Ecto neural progenitor cell (in vitro differentiated cells): ENCODE results near the gene CEND1.

Source experiments
- DNase-seq: peaks from one replicate; pipeline ENCODE4 v3.0.0-alpha.2; 2018; ENCODE audit warnings: low spot score

Gene CEND1

DNA sequence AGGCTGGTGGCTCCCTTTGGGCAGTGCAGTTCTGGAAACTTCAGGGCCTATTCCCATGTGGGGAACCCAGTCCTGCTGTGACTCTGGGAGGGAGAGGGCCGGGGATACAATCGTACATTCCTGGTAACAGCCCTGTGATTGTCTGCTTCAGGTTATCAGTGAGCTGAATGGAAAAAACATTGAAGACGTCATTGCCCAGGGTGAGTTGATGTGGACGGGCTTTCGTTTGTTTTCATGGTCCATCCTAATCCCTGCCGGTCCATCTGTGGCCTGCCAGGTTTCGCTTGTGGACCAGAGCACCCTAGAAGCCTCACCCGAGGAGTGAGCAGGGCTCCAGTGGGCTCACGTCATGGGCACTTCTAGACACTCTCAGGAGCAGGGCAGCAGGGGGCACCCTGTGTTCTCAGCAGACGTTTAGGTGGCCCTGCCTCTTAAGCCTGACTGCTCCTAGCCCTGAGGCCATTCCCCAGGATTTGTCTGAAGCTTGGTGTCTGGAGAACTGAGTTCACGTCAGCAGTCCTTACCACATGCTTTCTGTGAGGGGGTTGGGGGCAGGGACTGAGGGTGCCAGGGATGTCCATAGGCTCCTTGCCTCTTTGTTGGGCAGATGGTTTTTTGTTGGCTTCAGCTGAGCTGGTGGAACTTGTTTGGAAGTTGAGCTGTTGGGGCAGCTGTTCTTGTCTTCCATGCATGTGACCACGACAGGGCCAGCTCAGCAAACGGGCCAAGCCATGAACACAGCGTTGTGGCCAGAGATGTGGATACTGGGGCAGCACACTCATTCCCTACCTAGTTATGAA, 21.8 kb upstream of the CEND1 start:
- DNase-seq, result no peak

DNA sequence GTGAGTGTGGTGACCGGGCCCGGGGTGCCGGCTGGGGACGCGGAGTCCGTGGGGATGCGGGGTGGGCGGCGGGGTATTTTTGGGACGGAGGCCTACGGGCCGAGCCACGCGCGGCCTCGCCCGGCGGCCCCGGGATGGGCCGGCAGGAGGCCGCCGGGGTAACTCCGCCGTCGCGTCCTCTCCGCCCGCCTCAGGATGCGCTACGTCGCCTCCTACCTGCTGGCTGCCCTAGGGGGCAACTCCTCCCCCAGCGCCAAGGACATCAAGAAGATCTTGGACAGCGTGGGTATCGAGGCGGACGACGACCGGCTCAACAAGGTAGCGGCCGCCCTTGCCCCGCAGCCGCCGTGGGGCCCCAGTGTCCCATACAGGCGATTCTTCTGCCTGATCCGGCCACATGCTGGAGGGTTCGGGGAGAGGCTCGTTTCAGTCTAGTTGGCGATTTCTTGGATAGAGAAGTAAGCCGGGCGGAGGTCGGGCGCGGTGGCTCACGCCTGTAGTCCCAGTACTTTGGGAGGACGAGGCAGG, 20.2 kb upstream of the CEND1 start:
- DNase-seq, result no peak

DNA sequence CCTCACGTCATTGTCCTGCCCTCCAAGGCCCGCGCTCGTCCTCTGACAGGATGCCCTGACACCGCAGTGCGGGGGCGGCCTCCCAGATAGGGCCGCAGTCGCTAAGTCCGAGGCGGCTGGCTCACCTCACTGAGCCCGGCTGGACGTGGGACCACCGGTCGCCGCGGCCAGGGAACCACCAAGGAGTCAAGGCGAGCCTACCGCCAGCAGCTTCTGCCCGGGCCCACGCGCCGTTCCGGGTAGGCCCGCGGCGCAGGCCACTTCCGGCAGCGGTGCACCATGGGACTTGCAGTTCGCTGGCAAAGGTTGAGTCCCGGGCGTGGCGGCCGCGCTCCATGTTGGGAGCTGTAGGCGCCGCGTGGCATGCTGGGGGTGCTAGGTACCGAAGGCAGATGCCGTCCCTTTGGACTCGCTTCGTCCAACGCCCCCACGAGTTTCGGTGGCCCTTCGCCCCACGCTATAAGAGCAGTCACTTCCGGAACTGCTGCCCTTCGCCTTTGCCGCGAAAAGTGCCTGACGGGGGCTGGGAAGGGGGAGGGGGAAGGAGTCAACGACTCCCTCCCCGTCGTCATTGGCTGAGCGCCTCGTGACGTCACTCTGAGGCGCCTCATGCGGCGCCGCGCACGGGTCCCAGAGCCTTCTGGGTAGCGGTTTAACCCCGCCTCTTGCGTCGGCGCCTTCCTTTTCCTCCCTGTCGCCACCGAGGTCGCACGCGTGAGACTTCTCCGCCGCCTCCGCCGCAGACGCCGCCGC, 19.6 kb upstream of the CEND1 start, which contains the start of gene RPLP2:
TSS of gene RPLP2 (plus strand) at position 681 of the 753 bp plus-strand sequence. CDS start 268 bp downstream, outside the sequence.
- peak; percentile 98 for DNase-seq

DNA sequence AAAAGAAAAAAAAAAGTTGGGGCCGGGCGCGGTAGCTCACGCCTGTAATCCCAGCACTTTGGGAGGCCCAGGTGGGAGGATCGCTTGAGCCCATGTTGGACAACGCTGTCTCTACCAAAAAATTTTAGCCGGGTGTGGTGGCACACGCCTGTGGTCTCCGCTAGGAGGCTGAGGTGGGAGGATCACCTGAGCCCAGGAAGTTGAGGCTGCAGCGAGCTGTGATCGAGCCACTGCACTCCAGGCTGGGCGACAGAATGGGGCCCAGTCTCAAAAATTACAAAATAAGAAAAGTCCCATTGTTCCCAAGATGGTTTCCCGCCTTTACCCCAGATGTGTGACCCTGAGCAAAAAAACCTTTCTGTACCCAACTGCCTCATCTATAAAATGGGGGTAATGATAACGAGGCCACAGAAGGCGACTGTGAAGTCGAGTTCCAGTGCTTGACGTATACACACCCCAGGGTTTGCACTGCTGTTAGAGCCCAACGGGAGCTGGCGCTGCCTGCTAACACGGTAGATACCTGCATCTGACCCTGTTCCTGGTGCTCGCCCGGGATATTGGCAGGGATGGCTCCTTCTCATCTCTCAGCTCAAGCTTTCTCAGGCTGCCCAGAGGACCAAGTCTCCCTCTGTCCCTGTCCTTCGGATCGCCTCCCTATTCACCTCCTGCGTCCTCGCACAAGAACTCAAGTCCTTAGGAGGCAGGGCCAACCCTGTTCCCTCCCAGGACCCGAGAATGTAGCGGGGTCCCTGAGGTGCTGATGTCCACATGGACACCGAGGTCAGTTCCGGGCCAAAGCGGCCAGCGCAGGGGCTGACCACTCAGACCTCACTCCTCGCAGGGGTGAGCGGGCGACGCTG, 18.8 kb upstream of the CEND1 start:
- DNase-seq, result no peak

DNA sequence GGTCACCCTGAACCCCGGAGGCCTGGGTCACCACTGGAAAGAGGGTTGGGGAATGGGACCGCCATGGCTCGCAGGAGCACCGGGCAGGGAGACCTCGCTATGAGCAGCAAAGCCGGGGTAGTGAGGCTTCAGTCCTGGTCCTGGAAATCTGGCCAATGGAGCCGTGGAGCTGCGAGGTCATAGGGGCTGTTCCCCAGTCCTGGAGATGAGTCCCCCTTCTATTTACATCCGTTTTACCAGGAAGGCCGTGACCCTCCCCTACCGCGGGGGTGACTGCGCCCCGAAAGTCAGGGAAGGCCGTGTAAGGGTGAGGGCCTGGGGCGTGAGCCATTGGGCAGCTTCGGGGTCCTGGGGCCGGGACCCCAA, 14.7 kb upstream of the CEND1 start:
- no peak for DNase-seq

GRCh38 chr11:803770-804598, 14.1 kb upstream of the CEND1 start:
- no peak for DNase-seq

- DNase-seq, result no peak
These were observed 13.5 kb upstream of the CEND1 start for GRCh38 chr11:803467-803742.

DNA sequence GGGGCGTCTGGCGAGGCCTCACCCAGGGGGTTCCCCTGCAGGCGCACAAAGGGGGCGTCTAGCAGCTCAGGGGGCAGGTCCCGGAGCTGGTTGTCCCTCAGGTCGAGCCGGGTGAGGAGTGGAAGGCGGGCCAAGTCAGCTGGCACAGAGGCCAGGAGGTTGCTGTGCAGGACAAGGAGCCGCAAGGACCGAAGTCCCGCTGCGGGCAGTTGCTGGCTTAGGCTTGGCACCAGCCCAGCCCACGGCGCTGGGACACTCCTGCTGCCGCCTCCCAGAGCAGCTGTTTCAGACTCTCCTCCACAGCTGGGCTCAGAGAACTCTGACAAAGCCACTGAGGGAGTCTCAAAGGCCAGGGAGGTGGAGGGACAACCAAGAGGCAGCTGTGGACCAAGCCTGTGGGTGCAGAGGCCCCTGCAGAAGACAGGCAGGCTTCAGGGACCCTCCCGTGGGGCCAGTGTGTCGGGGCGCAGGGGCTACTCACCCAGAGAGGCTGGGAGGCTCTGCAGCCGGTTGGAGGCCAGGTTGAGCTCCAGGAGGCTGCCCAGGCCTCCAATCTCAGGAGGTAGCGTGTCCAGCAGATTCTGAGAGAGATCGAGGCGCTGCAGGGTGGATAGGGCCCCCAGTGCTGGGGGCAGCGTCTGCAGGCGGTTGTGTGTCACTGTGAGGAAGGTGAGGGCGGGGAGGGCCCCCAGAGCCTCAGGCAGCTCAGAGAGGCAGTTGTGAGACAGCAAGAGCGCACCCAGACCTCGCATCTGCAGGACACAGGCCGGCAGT, 13.0 kb upstream of the CEND1 start:
- no peak for DNase-seq

- no peak for DNase-seq
These were observed 12.2 kb upstream of the CEND1 start for GRCh38 chr11:802018-802617.

- no peak for DNase-seq
These were observed 11.3 kb upstream of the CEND1 start for GRCh38 chr11:801097-801780.

DNA sequence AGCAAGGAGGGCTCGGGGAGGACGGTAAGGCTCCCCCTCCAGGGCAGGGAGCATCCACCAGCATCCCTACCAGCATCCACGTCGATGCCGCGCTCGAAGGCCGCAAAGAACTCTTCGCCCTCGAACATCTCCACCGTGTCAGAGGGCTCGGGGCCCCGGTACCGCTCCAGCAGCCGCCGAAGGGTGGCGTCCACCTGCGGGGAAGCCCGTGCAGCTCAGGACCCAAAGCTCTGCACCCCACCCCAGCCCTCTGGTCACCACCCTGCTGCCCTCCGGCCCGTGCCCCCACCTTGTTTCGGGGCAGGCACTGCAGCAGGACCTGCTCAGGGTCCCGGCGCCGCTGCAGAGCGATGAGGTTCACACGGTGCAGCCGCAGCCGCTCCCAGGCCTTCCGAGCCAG, 10.6 kb upstream of the CEND1 start:
- DNase-seq, result no peak

DNA sequence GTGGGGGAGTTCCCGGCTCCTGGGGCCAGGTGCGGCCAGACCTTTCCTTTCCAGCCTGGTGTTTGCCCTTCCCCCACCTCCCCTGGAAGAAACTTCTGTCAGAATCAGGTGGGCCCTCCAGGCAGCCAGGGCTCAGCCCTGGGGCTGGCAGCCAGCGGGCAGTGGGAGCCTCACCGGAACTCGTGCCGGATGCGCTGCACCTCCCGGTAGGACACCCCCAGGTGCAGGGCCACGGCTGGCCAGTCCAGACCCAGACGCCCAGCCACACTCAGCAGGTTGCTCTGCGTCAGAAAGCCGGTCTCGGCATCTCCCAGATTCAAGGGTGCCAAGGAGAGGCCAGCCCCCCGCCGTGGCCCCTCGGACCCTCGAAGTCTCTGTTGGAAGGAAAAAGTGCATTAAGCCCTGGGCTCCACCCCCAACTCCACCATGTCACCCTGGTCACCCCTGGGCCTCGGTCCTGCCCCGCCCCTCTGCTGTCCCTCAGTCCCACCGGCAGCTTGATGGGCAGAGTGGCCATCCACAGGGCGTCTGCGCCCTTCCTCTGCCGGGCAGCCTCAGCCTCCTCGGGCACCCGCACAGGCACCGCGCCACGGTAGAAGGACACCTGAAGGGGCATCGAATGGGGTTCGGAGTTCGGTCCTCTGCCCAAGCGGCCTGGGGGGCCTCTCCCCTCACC, 9.9 kb upstream of the CEND1 start:
- no peak for DNase-seq

DNA sequence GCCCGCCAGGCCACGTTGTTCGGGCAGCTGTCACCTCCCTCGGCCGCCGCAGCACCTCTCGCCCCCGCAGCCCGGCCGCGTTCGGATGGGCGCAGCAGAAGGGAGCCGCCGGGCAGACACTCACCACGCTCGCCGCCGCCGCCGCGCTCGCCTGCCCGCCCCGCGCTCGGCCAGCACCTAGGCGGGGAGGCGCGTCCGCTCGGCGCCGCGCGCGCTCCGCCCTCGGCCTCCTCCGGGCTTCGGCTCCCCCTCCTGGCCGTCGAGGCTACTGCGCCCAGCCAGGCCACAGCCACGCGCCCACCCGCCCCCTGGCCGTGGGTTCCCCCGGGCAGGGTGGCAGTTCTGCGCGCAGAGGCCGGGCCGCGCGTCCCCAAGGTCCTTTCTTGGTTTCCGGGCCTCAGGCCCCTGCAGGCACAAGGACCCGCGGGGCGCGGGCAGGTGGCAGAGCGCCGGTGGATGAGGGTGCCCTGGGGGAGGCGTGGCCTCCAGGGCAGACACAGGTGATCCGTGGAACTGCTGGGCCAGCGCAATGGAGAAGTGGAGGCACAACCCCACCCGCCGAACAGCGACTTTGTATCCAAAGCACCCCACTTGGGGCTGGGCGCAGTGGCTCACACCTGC, 8.3 kb upstream of the CEND1 start, which contains the start of gene SLC25A22:
TSS of gene SLC25A22 (minus strand) at position 189 of the 621 bp plus-strand sequence. CDS start 3,275 bp downstream, outside the sequence.
- DNase-seq, result peak; percentile 91

GRCh38 chr11:797296-798092, 7.6 kb upstream of the CEND1 start:
- peak; percentile 80 for DNase-seq

- no peak for DNase-seq
These were observed 6.8 kb upstream of the CEND1 start for GRCh38 chr11:796565-797295.

- DNase-seq, result no peak
These were observed 6.0 kb upstream of the CEND1 start for GRCh38 chr11:795634-796564.
